GM18505 (cell line): Measurements from ENCODE around the gene AKT1S1.
A peak's percentile ranks its signal among the peaks of the same experiment; 100 is the strongest.

Experiments used
- ATAC-seq: cut with Tn5 transposase; IDR thresholded peaks from one replicate; pipeline ENCODE4 v1.9.1; 2021; ENCODE audit not compliant: unreplicated experiment
- POLR2A ChIP-seq: IDR thresholded peaks from 4 replicates; pipeline ENCODE4 v1.6.1; 2011; ENCODE audit warnings: borderline replicate concordance; ENCODE audit not compliant: insufficient read depth, insufficient read length; ENCODE audit errors: extremely low read depth

The AKT1S1 gene

DNA sequence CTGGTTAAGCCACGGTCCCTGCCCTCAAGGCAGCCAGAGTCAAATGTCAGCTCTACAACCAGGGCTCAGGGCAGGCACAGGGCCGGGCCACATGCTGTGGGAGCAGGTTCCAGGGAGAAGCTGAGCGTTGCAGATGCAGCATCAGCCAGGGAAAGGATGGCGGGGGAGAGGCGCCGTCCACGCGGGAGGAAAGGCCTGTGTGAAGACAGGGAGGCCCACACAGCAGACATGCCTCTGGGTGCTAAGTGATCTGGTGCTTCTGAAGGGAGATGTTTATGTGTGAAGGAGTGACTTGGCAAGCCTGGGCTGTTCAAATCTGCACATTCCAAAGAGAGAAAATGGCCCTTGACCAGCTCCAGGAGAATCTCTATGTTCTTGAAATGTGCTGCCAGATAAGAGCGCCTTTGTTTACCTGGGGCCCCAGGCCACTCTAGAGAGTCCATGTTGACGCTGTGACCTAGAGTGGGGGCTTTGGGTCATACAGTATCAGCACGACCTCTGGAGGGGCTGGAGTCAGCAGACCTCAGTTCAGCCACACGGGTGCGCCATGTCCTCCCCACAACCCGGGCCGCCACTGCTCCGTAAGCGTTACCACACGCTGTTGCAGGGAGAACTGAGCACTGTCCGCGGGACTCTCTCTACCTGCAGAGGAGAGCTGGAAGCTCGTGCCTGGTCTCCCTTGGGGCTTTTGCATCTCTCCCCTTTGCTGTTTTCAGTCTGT lies 36.0 kb upstream of the AKT1S1 start:
- no peak for ATAC-seq
- no peak for TF ChIP-seq POLR2A

DNA sequence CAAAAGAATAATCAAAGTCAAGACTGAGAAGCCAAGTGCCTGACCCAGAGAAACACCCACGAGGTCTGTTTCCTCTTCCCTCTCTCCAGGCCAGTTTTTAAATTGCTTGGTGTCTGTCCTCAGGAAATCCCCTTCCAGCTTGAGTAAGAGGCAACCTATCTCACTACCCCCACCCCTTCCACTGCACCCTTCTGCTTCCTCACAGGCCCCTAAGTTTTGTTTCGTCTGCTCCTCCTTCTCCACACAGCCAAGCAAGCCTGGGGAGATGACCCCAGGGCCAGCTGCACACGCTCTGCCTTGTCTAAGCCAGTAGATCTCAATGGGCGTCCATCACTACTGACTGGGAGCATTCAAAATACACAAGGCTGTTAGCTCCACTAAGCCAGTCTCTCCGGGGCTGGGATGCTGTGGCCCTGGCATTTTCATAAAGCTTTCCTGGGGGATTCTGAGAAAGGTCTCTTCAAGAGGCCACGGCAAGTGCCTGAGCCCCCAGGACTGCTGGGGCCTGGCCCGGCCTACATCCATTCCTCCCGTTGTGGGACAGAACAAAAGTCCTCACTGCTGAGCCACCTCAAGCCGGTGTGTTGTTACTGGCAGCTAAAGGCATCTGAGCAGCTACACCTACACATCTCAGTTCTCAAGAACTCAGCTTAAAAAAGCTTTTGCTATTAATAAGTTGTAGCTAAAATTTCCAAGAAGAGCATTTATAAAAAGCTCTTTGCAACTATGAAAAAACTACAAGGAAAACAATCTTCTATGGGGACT lies 34.4 kb upstream of the AKT1S1 start:
- ATAC-seq, result no peak
- TF ChIP-seq POLR2A, result peak; percentile 68

DNA sequence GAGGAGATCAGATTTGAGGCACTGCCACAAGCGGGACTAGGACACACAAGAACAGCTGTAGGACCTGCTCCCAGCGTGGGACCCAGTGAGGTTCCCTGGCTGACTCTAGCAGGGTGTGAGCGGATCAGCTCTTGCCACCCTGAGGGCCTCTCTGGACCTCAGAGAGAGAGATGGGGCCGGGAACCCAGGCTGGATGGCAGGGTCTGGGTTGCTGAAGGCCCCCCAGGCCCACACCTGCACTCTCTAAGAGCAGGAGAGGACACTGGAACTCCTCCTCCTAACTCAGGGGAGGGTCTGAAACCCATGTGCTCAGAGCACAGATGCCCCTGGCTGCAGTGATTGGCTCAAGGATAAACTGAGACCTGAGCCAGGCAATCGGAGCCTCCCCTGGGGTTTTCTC lies 33.0 kb upstream of the AKT1S1 start:
- ATAC-seq, result no peak
- no peak for TF ChIP-seq POLR2A

- TF ChIP-seq POLR2A, result no peak
- ATAC-seq, result no peak
These were observed 31.6 kb upstream of the AKT1S1 start for GRCh38 chr19:49908480-49909420.

DNA sequence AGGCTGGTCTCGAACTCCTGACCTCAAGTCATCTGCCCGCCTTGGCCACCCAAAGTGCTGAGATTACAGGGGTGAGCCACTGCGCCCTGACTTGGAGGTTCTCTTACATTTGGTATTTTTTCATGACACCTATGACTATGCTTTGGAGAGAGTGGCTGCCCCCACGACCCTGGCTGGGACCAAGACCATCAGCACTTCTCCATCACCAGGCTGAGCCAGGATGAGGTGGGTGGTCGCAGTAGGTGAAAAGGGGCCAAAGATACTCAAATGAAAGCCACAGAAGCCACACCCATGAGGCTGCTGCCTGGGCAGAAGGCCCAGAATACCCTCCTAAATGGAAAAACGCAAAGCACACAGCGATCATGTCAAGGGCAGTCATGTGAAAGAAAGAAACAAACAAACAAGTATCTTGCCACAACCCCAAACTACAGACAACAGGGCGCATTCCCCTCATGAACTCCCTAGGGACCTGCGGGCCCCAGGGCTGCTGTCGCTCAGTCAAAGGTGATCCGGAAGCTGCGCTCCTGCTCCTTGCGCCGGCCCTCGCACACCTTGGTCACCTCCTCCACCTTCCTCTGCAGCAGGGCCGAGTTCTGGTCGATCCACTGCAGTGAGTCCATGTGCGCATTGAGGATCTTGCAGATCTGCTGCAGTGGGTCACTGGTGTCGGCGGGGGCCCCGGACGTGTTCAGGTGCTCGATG lies 30.7 kb upstream of the AKT1S1 start:
- TF ChIP-seq POLR2A, result no peak
- ATAC-seq, result no peak

DNA sequence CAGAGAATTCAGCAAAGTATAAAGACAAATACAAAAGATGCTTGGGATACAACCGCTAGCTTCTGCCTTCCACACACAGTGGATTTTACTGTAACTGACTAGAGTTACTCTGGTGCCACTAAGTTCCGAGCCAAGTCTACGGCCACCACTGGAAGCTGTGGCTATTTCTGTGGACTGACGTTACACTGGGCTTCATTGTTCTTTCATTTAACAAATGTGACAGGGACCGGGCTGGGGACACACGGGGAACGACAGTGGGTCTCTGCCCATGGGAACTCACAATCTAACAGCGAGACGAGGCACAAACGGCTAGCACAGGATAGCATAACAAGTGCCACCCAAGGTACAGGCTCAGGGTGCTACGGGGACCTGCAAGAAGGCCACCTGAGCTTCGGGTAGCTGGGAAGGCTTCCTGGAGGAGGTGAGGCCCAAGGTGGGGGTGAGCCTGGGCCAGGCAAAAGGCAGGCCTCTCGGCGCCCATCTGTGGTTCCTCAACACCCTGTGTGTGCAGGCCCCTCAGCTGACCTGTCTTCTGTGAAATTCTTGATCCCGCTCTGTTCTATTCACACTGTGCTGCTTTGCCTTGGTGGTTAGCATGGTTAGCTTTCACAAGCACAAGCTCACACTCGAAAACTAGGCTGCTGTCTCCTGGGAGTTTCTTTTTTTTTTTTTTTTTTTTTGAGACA lies 29.9 kb upstream of the AKT1S1 start:
- ATAC-seq, result no peak
- TF ChIP-seq POLR2A, result no peak

GRCh38 chr19:49904136-49904535 lies 27.0 kb upstream of the AKT1S1 start:
- ATAC-seq, result no peak
- no peak for TF ChIP-seq POLR2A

GRCh38 chr19:49896863-49897621 lies 19.9 kb upstream of the AKT1S1 start, which contains the start of gene IL4I1:
TSS of gene IL4I1 (minus strand) at chr19:49896887. CDS start at chr19:49896160, 727 bp downstream.
- ATAC-seq, result peak; percentile 48
- peak; percentile 65 for TF ChIP-seq POLR2A

GRCh38 chr19:49895566-49896297 lies 18.6 kb upstream of the AKT1S1 start:
- no peak for ATAC-seq
- TF ChIP-seq POLR2A, result peak; percentile 21

GRCh38 chr19:49894879-49895565 lies 17.9 kb upstream of the AKT1S1 start:
- ATAC-seq, result no peak
- TF ChIP-seq POLR2A, result peak; percentile 36
